SK-N-SH treated with all-trans-retinoic acid at 6 μM for 48 hours (cell line): Measurements from ENCODE around the gene KCNK15.

Experiments used
- ATAC-seq: fragments of 200-7000 bp; cut with Tn5 transposase; 3 replicates; pipeline ENCODE4 v1.9.1; 2020; ENCODE audit warnings: mild to moderate bottlenecking, moderate library complexity
- ARNTL ChIP-seq: fragments of 450-650 bp; formaldehyde crosslinking; IDR thresholded peaks from 2 replicates; pipeline ENCODE4 v1.5.0; 2020; ENCODE audit warnings: low read depth, mild to moderate bottlenecking, moderate library complexity, borderline replicate concordance
- BACH2 ChIP-seq: fragments of 250-450 bp; sonication (Bioruptor Pico); IDR thresholded peaks from 2 replicates; pipeline ENCODE4 v1.9.0; 2021; ENCODE audit warnings: mild to moderate bottlenecking, borderline replicate concordance
- CSDC2 ChIP-seq: fragments of 250-450 bp; sonication (Bioruptor Pico); IDR thresholded peaks from 2 replicates; pipeline ENCODE4 v1.5.0; 2020; ENCODE audit warnings: mild to moderate bottlenecking, moderate library complexity
- ESRRG ChIP-seq: fragments of 250-450 bp; sonication (Bioruptor Pico); IDR thresholded peaks from 2 replicates; pipeline ENCODE4 v1.6.1; 2021; ENCODE audit warnings: mild to moderate bottlenecking
- GLIS3 ChIP-seq: fragments of 250-450 bp; sonication (Bioruptor Pico); IDR thresholded peaks from 2 replicates; pipeline ENCODE4 v1.5.0; 2020; ENCODE audit warnings: mild to moderate bottlenecking, moderate library complexity
- ISL1 ChIP-seq: fragments of 250-450 bp; sonication (Bioruptor Pico); IDR thresholded peaks from 2 replicates; pipeline ENCODE4 v2.1.2; 2022; ENCODE audit warnings: mild to moderate bottlenecking, moderate library complexity
- OSR1 ChIP-seq: fragments of 250-450 bp; sonication (Bioruptor Pico); IDR thresholded peaks from 2 replicates; pipeline ENCODE4 v1.8.0; 2022; ENCODE audit warnings: moderate library complexity, mild to moderate bottlenecking, inconsistent platforms
- PATZ1 ChIP-seq: fragments of 250-450 bp; sonication (Bioruptor Pico); IDR thresholded peaks from 2 replicates; pipeline ENCODE4 v1.8.0; 2020; ENCODE audit warnings: mild to moderate bottlenecking, moderate library complexity, borderline replicate concordance
- PPARA ChIP-seq: fragments of 250-450 bp; sonication (Bioruptor Pico); IDR thresholded peaks from 2 replicates; pipeline ENCODE4 v1.5.0; 2020; ENCODE audit warnings: mild to moderate bottlenecking, borderline replicate concordance
- RARB ChIP-seq: fragments of 250-450 bp; sonication (Bioruptor Pico); IDR thresholded peaks from 2 replicates; pipeline ENCODE4 v1.8.0; 2021; ENCODE audit warnings: mild to moderate bottlenecking, moderate library complexity
- SNAI2 ChIP-seq: fragments of 250-450 bp; sonication (Bioruptor Pico); IDR thresholded peaks from 2 replicates; pipeline ENCODE4 v1.5.0; 2020; ENCODE audit warnings: mild to moderate bottlenecking, moderate library complexity
- TCF4 ChIP-seq: fragments of 250-450 bp; sonication (Bioruptor Pico); IDR thresholded peaks from 2 replicates; pipeline ENCODE4 v1.8.0; 2021; ENCODE audit warnings: mild to moderate bottlenecking, moderate library complexity, borderline replicate concordance
- TOX ChIP-seq: fragments of 250-450 bp; sonication (Bioruptor Pico); IDR thresholded peaks from 2 replicates; pipeline ENCODE4 v1.8.0; 2021; ENCODE audit warnings: mild to moderate bottlenecking, moderate library complexity, borderline replicate concordance
- ZFP3 ChIP-seq: fragments of 250-450 bp; sonication (Bioruptor Pico); IDR thresholded peaks from 2 replicates; pipeline ENCODE4 v1.5.0; 2020; ENCODE audit warnings: mild to moderate bottlenecking, moderate library complexity
- ZFP30 ChIP-seq: fragments of 450-650 bp; formaldehyde crosslinking; IDR thresholded peaks from 2 replicates; pipeline ENCODE4 v1.5.0; 2022; ENCODE audit warnings: mild to moderate bottlenecking, moderate library complexity
- ZNF565 ChIP-seq: fragments of 450-650 bp; formaldehyde crosslinking; conservative IDR thresholded peaks from 2 replicates; pipeline ENCODE4 v1.5.0; 2020; ENCODE audit warnings: low read depth, mild to moderate bottlenecking, moderate library complexity
- ZNF70 ChIP-seq: fragments of 450-650 bp; formaldehyde crosslinking; IDR thresholded peaks from 2 replicates; pipeline ENCODE4 v1.5.0; 2020; ENCODE audit warnings: mild to moderate bottlenecking, moderate library complexity
- ZNF8 ChIP-seq: fragments of 450-650 bp; formaldehyde crosslinking; IDR thresholded peaks from 2 replicates; pipeline ENCODE4 v1.5.0; 2020; ENCODE audit warnings: mild to moderate bottlenecking, moderate library complexity
- TF ChIP-seq, protein P1 (sequence below): fragments of 250-450 bp; sonication (Bioruptor Pico); IDR thresholded peaks from 2 replicates; pipeline ENCODE4 v1.8.0; 2021; ENCODE audit warnings: low read depth, mild to moderate bottlenecking, moderate library complexity, borderline replicate concordance
- TF ChIP-seq, protein P2 (sequence below): fragments of 250-450 bp; sonication (Bioruptor Pico); IDR thresholded peaks from 2 replicates; pipeline ENCODE4 v1.5.1; 2020; ENCODE audit warnings: low read depth, mild to moderate bottlenecking, moderate library complexity
- TF ChIP-seq, protein P3 (sequence below): fragments of 250-450 bp; sonication (Bioruptor Pico); IDR thresholded peaks from 2 replicates; pipeline ENCODE4 v1.5.1; 2021; ENCODE audit warnings: mild to moderate bottlenecking, moderate library complexity

Gene KCNK15

DNA sequence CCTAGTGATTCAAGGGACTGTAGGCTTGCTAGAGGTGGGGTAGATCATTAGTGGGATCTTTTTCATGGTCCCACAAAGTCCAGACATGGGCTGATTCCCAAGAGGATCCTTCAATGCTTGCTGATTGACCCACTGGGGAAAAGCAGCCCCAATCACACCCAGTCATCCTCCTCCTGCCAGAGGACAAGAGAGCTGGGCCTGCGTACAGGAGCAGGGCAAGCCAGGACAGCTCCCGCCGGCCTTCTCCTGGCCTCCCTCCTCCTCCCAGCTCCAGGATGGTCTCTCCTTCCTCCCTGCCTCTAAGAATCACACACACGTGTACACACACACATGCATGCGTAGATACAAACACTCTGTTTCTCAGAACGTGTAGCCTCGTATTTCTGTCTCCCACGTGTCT, 27.0 kb downstream of the KCNK15 start:
- TF ChIP-seq ESRRG (CRISPR knock-in tag) (no peak), OSR1 (CRISPR knock-in tag) (no peak), PPARA (CRISPR knock-in tag) (no peak), ISL1 (no peak), TOX (CRISPR knock-in tag) (no peak), ZNF565 (CRISPR knock-in tag) (no peak), TCF4 (CRISPR knock-in tag) (no peak), CSDC2 (CRISPR knock-in tag) (no peak)
- TF ChIP-seq, protein P1, sequence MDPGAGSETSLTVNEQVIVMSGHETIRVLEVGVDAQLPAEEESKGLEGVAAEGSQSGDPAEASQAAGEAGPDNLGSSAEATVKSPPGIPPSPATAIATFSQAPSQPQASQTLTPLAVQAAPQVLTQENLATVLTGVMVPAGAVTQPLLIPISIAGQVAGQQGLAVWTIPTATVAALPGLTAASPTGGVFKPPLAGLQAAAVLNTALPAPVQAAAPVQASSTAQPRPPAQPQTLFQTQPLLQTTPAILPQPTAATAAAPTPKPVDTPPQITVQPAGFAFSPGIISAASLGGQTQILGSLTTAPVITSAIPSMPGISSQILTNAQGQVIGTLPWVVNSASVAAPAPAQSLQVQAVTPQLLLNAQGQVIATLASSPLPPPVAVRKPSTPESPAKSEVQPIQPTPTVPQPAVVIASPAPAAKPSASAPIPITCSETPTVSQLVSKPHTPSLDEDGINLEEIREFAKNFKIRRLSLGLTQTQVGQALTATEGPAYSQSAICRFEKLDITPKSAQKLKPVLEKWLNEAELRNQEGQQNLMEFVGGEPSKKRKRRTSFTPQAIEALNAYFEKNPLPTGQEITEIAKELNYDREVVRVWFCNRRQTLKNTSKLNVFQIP (CRISPR knock-in tag) = no peak
- TF ChIP-seq, protein P2, sequence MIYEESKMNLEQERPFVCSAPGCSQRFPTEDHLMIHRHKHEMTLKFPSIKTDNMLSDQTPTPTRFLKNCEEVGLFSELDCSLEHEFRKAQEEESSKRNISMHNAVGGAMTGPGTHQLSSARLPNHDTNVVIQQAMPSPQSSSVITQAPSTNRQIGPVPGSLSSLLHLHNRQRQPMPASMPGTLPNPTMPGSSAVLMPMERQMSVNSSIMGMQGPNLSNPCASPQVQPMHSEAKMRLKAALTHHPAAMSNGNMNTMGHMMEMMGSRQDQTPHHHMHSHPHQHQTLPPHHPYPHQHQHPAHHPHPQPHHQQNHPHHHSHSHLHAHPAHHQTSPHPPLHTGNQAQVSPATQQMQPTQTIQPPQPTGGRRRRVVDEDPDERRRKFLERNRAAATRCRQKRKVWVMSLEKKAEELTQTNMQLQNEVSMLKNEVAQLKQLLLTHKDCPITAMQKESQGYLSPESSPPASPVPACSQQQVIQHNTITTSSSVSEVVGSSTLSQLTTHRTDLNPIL (CRISPR knock-in tag) = no peak
- no peak for ATAC-seq

- TF ChIP-seq, protein P3, sequence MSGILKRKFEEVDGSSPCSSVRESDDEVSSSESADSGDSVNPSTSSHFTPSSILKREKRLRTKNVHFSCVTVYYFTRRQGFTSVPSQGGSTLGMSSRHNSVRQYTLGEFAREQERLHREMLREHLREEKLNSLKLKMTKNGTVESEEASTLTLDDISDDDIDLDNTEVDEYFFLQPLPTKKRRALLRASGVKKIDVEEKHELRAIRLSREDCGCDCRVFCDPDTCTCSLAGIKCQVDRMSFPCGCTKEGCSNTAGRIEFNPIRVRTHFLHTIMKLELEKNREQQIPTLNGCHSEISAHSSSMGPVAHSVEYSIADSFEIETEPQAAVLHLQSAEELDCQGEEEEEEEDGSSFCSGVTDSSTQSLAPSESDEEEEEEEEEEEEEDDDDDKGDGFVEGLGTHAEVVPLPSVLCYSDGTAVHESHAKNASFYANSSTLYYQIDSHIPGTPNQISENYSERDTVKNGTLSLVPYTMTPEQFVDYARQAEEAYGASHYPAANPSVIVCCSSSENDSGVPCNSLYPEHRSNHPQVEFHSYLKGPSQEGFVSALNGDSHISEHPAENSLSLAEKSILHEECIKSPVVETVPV (CRISPR knock-in tag) = no peak
- TF ChIP-seq ZFP30 (no peak), ZNF565 (CRISPR knock-in tag) (no peak), BACH2 (CRISPR knock-in tag) (no peak), ARNTL (CRISPR knock-in tag) (no peak), GLIS3 (CRISPR knock-in tag) (no peak), ZNF70 (CRISPR knock-in tag) (no peak), CSDC2 (CRISPR knock-in tag) (no peak), SNAI2 (CRISPR knock-in tag) (no peak), RARB (CRISPR knock-in tag) (no peak), ZFP3 (CRISPR knock-in tag) (no peak), TOX (CRISPR knock-in tag) (no peak), TCF4 (CRISPR knock-in tag) (no peak)
- TF ChIP-seq, protein P1 (CRISPR knock-in tag) = no peak
- ATAC-seq = no peak
These were observed 27.6 kb downstream of the KCNK15 start for GRCh38 chr20:44773070-44773829.

GRCh38 chr20:44776980-44777379, 31.3 kb downstream of the KCNK15 start:
- no peak for ATAC-seq
- no peak for TF ChIP-seq SNAI2 (CRISPR knock-in tag)
- no peak for TF ChIP-seq OSR1 (CRISPR knock-in tag)
- TF ChIP-seq CSDC2 (CRISPR knock-in tag) = no peak
- TF ChIP-seq, protein P1 (CRISPR knock-in tag) = no peak
- no peak for TF ChIP-seq ESRRG (CRISPR knock-in tag)
- TF ChIP-seq ARNTL (CRISPR knock-in tag) = no peak
- TF ChIP-seq GLIS3 (CRISPR knock-in tag) = no peak
- no peak for TF ChIP-seq ZFP30
- TF ChIP-seq TOX (CRISPR knock-in tag) = no peak
- TF ChIP-seq, protein P3 (CRISPR knock-in tag) = no peak
- no peak for TF ChIP-seq PATZ1
- TF ChIP-seq ZNF8 (CRISPR knock-in tag) = no peak
- TF ChIP-seq BACH2 (CRISPR knock-in tag) = no peak
- no peak for TF ChIP-seq RARB (CRISPR knock-in tag)
- no peak for TF ChIP-seq ISL1
- TF ChIP-seq, protein P2 (CRISPR knock-in tag) = no peak
- TF ChIP-seq ZNF70 (CRISPR knock-in tag) = no peak
